Activated CD8-positive, alpha-beta memory T cell treated with anti-CD3 and anti-CD28 coated beads, Interleukin-2, amount 50 U/mL, for 24 hours (primary cell): ENCODE data around the gene KCTD13.
"Not testable (repeated sequence)": the region's sequence is repeated elsewhere in the genome, so short reads cannot be mapped to it uniquely, and the experiment has no call there.

Experiments
- DNase-seq: peaks from one replicate; pipeline ENCODE4 v3.0.0-alpha.2; 2020; ENCODE audit errors: extremely low read depth

The KCTD13 gene

GRCh38 chr16:29943846-29944799, 18.1 kb upstream of the KCTD13 start:
- DNase-seq, result no peak

GRCh38 chr16:29940656-29941055, 14.6 kb upstream of the KCTD13 start:
- no peak for DNase-seq

GRCh38 chr16:29931750-29932149, 5.7 kb upstream of the KCTD13 start:
- not testable (repeated sequence) for DNase-seq

- no peak for DNase-seq
Observed at GRCh38 chr16:29927070-29927905, 1.3 kb upstream of the KCTD13 start.

GRCh38 chr16:29926711-29927052, 656 bp upstream of the KCTD13 start:
- no peak for DNase-seq

- DNase-seq, result no peak
Observed at GRCh38 chr16:29925105-29925756, 795 bp downstream of the KCTD13 start.

- no peak for DNase-seq
Observed at GRCh38 chr16:29922986-29923501, 3.0 kb downstream of the KCTD13 start.

GRCh38 chr16:29922326-29922725, 3.7 kb downstream of the KCTD13 start:
- no peak for DNase-seq

- DNase-seq, result no peak
Observed at GRCh38 chr16:29921034-29921385, 5.0 kb downstream of the KCTD13 start.

- DNase-seq, result no peak
Observed at GRCh38 chr16:29920288-29921033, 5.6 kb downstream of the KCTD13 start.

- no peak for DNase-seq
Observed at GRCh38 chr16:29916979-29917378, 9.0 kb downstream of the KCTD13 start.

GRCh38 chr16:29915590-29916247, 10.3 kb downstream of the KCTD13 start:
- no peak for DNase-seq

GRCh38 chr16:29913514-29913913, 12.5 kb downstream of the KCTD13 start:
- DNase-seq, result no peak

GRCh38 chr16:29912087-29912486, 13.9 kb downstream of the KCTD13 start:
- DNase-seq, result no peak

GRCh38 chr16:29911676-29912010, 14.4 kb downstream of the KCTD13 start:
- no peak for DNase-seq

- no peak for DNase-seq
Observed at GRCh38 chr16:29910819-29911675, 15.0 kb downstream of the KCTD13 start.

GRCh38 chr16:29909851-29910250, 16.2 kb downstream of the KCTD13 start:
- not testable (repeated sequence) for DNase-seq

GRCh38 chr16:29909391-29909790, 16.6 kb downstream of the KCTD13 start:
- no peak for DNase-seq

- no peak for DNase-seq
Observed at GRCh38 chr16:29908719-29909220, 17.3 kb downstream of the KCTD13 start.

GRCh38 chr16:29907973-29908372, 18.1 kb downstream of the KCTD13 start:
- DNase-seq, result no peak
